HTR-8/SVneo (cell line): Measurements from ENCODE around the gene SRRM3.
"Not testable (repeated sequence)": the region's sequence is repeated elsewhere in the genome, so short reads cannot be mapped to it uniquely, and the experiment has no call there.

Experiments
- DNase-seq: peaks from one replicate; pipeline ENCODE4 v3.0.0; 2011; ENCODE audit warnings: low spot score, mixed read lengths; ENCODE audit not compliant: insufficient read length
- FAIRE-seq: peaks from 2 replicates; lab custom pipeline; 2011; peaks lifted over from hg19 to GRCh38; lab: Jason Lieb, UNC

SRRM3 gene

GRCh38 chr7:76259124-76260093 is 57.7 kb downstream of the SRRM3 start:
- DNase-seq: no peak
- no peak for FAIRE-seq

GRCh38 chr7:76260171-76260703 is 58.5 kb downstream of the SRRM3 start:
- DNase-seq (peak; percentile 70), FAIRE-seq (no peak)

GRCh38 chr7:76261329-76261728 is 59.6 kb downstream of the SRRM3 start:
- FAIRE-seq (no peak), DNase-seq (no peak)

GRCh38 chr7:76261931-76262330 is 60.2 kb downstream of the SRRM3 start:
- DNase-seq (no peak), FAIRE-seq (no peak)

GRCh38 chr7:76262683-76263402 is 61.1 kb downstream of the SRRM3 start:
- peak; percentile 56 for DNase-seq
- no peak for FAIRE-seq

GRCh38 chr7:76265299-76265698 is 63.6 kb downstream of the SRRM3 start:
- no peak for FAIRE-seq

GRCh38 chr7:76267107-76267893 is 65.6 kb downstream of the SRRM3 start:
- FAIRE-seq (no peak), DNase-seq (no peak)

More at GRCh38 chr7:76265299-76265698, 63.6 kb downstream of the SRRM3 start:
- DNase-seq: no peak

GRCh38 chr7:76267894-76268183 is 66.1 kb downstream of the SRRM3 start:
- DNase-seq (no peak), FAIRE-seq (no peak)

GRCh38 chr7:76268376-76268775 is 66.7 kb downstream of the SRRM3 start:
- no peak for FAIRE-seq

GRCh38 chr7:76269895-76270294 is 68.2 kb downstream of the SRRM3 start:
- DNase-seq: no peak
- FAIRE-seq: no peak

More at GRCh38 chr7:76268376-76268775, 66.7 kb downstream of the SRRM3 start:
- DNase-seq: no peak

- FAIRE-seq, DNase-seq: not testable (repeated sequence)
Measured at GRCh38 chr7:76271384-76271783, 69.7 kb downstream of the SRRM3 start.

GRCh38 chr7:76272142-76272541 is 70.4 kb downstream of the SRRM3 start:
- FAIRE-seq (no peak), DNase-seq (no peak)

GRCh38 chr7:76272851-76273497 is 71.3 kb downstream of the SRRM3 start:
- FAIRE-seq: no peak

GRCh38 chr7:76273503-76273902 is 71.8 kb downstream of the SRRM3 start:
- DNase-seq (no peak), FAIRE-seq (no peak)

More at GRCh38 chr7:76272851-76273497, 71.3 kb downstream of the SRRM3 start:
- DNase-seq: no peak

- DNase-seq (no peak), FAIRE-seq (no peak)
Measured at GRCh38 chr7:76278540-76278939, 76.8 kb downstream of the SRRM3 start.

GRCh38 chr7:76280408-76280807 is 78.7 kb downstream of the SRRM3 start:
- DNase-seq (no peak), FAIRE-seq (no peak)

GRCh38 chr7:76281006-76281705 is 79.5 kb downstream of the SRRM3 start:
- DNase-seq: no peak
- FAIRE-seq: no peak

- no peak for DNase-seq
- FAIRE-seq: no peak
Measured at GRCh38 chr7:76281706-76282343, 80.1 kb downstream of the SRRM3 start.
